SK-N-SH (cell line): Measurements from ENCODE around the gene PCBP3. TPM values are rescaled to one million over a fixed set of nuclear protein-coding genes. Genes with fewer than 3 reads are reported as not detected.

Source experiments
- CTCF ChIA-PET: fragments of 300-600, 350-600 bp; formaldehyde crosslinking; extraction: SDS; loops from one replicate; lab custom pipeline; 2021; lab: Yijun Ruan, JAX
- POLR2A ChIA-PET: fragments of 350-600 bp; sonication (Branson Sonifier 250); formaldehyde crosslinking; extraction: SDS; loops from one replicate; lab custom pipeline; 2020; ENCODE audit warnings: antibody characterized with exemption, inconsistent platforms; lab: Yijun Ruan, JAX
- DNase-seq: peaks from one replicate; pipeline ENCODE4 v3.0.0; 2012
- H2AFZ ChIP-seq: fragments of 200-600 bp; sonication (generic); 2 replicates; pipeline ENCODE4 v1.8.1; 2016; ENCODE audit warnings: antibody characterized with exemption, mild to moderate bottlenecking, low read depth
- H3F3A ChIP-seq: fragments of 200-600 bp; sonication (generic); replicated peaks from 2 replicates; pipeline ENCODE3; 2016; ENCODE audit warnings: antibody characterized with exemption, mild to moderate bottlenecking; ENCODE audit not compliant: insufficient read depth
- H3K27ac ChIP-seq, 2 experiments: fragments of 200-500 bp in 1 of 2; fragments of 200-600 bp in 1 of 2; sonication (Bioruptor generic) in 1 of 2; sonication (generic), shearing (Covaris generic) in 1 of 2; 2 replicates each; pipeline versions ENCODE4 v1.5.1 to v1.6.1; 2014 to 2016; ENCODE audit warnings: low read depth in 2 of 2, inconsistent platforms in 1 of 2, low read length in 1 of 2, mild to moderate bottlenecking in 1 of 2, mixed read lengths in 1 of 2
- H3K27me3 ChIP-seq: fragments of 200-600 bp; sonication (generic), shearing (Covaris generic); 2 replicates; pipeline ENCODE4 v1.6.1; 2016; ENCODE audit warnings: mixed run types; ENCODE audit not compliant: insufficient read depth
- H3K36me3 ChIP-seq, 2 experiments: fragments of 200-500 bp in 1 of 2; fragments of 200-600 bp in 1 of 2; sonication (Bioruptor generic) in 1 of 2; sonication (generic) in 1 of 2; replicated peaks in 1 of 2; 2 replicates each; pipeline versions ENCODE3 to v1.5.1; 2014 to 2016; ENCODE audit warnings: low read length in 1 of 2, mild to moderate bottlenecking in 1 of 2; ENCODE audit not compliant: insufficient read depth in 2 of 2, control insufficient read depth in 1 of 2
- H3K4me1 ChIP-seq, 2 experiments: fragments of 200-500 bp in 1 of 2; fragments of 200-600 bp in 1 of 2; sonication (Bioruptor generic) in 1 of 2; sonication (generic), shearing (Covaris generic) in 1 of 2; 2 replicates each; pipeline versions ENCODE4 v1.5.1 to v1.6.1; 2014 to 2016; ENCODE audit warnings: low read depth in 1 of 2, low read length in 1 of 2, mixed run types in 1 of 2; ENCODE audit not compliant: insufficient read depth in 2 of 2, control insufficient read depth in 1 of 2
- H3K4me2 ChIP-seq: fragments of 200-600 bp; sonication (generic), shearing (Covaris generic); 2 replicates; pipeline ENCODE4 v1.6.1; 2017; ENCODE audit warnings: mixed run types
- H3K4me3 ChIP-seq, 2 experiments: fragments of 200-500 bp in 1 of 2; fragments of 200-600 bp in 1 of 2; sonication (Bioruptor generic) in 1 of 2; sonication (generic), shearing (Covaris generic) in 1 of 2; 2 replicates each; pipeline versions ENCODE4 v1.5.1 to v1.8.1; 2014 to 2016; ENCODE audit warnings: low read depth in 2 of 2, inconsistent platforms in 1 of 2, low read length in 1 of 2, mild to moderate bottlenecking in 1 of 2, mixed read lengths in 1 of 2, moderate library complexity in 1 of 2
- H3K79me2 ChIP-seq: fragments of 200-600 bp; sonication (generic); 2 replicates; pipeline ENCODE4 v1.8.1; 2017; ENCODE audit warnings: mild to moderate bottlenecking; ENCODE audit not compliant: insufficient read depth
- H3K9ac ChIP-seq: fragments of 200-600 bp; sonication (generic); 2 replicates; pipeline ENCODE4 v1.6.1; 2017; ENCODE audit warnings: mixed run types
- H3K9me2 ChIP-seq: fragments of 200-600 bp; sonication (generic); 2 replicates; pipeline ENCODE4 v1.6.1; 2017; ENCODE audit warnings: mixed run types
- H3K9me3 ChIP-seq: fragments of 200-600 bp; sonication (generic); 2 replicates; pipeline ENCODE4 v1.6.1; 2017; ENCODE audit warnings: mixed run types, mild to moderate bottlenecking, moderate library complexity
- H4K20me1 ChIP-seq: fragments of 200-600 bp; sonication (generic); 2 replicates; pipeline ENCODE4 v1.6.1; 2017; ENCODE audit warnings: mild to moderate bottlenecking, mixed run types; ENCODE audit not compliant: insufficient read depth
- CHD2 ChIP-seq: fragments of 150-350 bp; IDR thresholded peaks from 2 replicates; pipeline ENCODE4 v1.6.1; 2018; ENCODE audit warnings: low read length; ENCODE audit not compliant: partially characterized antibody
- CTCF ChIP-seq: fragments of 200-600 bp; sonication (generic); IDR thresholded peaks from 2 replicates; pipeline ENCODE4 v1.6.1; 2017; ENCODE audit warnings: antibody characterized with exemption, mild to moderate bottlenecking, moderate library complexity
- GABPA ChIP-seq: IDR thresholded peaks from 2 replicates; pipeline ENCODE4 v1.4.0; 2012; ENCODE audit warnings: low read depth, mild to moderate bottlenecking
- IRF3 ChIP-seq: fragments of 150-350 bp; IDR thresholded peaks from 2 replicates; pipeline ENCODE4 v1.6.1; 2016; ENCODE audit warnings: mild to moderate bottlenecking, low read depth, low read length
- NRF1 ChIP-seq: IDR thresholded peaks from 2 replicates; pipeline ENCODE4 v1.6.1; 2012; ENCODE audit warnings: low read depth, mild to moderate bottlenecking, low read length
- PBX3 ChIP-seq: IDR thresholded peaks from 2 replicates; pipeline ENCODE4; 2012
- REST ChIP-seq: IDR thresholded peaks from 2 replicates; pipeline ENCODE4 v1.6.1; 2012; ENCODE audit warnings: mild to moderate bottlenecking, low read depth, low read length, moderate library complexity
- RXRA ChIP-seq: IDR thresholded peaks from 2 replicates; pipeline ENCODE4 v1.4.0; 2012; ENCODE audit warnings: low read depth, mild to moderate bottlenecking, borderline replicate concordance
- SIN3A ChIP-seq: IDR thresholded peaks from 2 replicates; pipeline ENCODE4 v1.6.1; 2012; ENCODE audit warnings: low read depth, mild to moderate bottlenecking, low read length, moderate library complexity, borderline replicate concordance
- TAF1 ChIP-seq: IDR thresholded peaks from 2 replicates; pipeline ENCODE4 v1.6.1; 2012; ENCODE audit warnings: low read depth, mild to moderate bottlenecking, low read length, moderate library complexity, borderline replicate concordance
- WGBS: methylation state at CpG from one replicate; pipeline ENCODE4 v1.1.6; 2017; ENCODE audit warnings: low lambda C conversion rate; 5-methylcytosine and 5-hydroxymethylcytosine counted together
- polyA plus RNA-seq, 3 experiments: library from polyadenylated mRNA; depleted of rRNA; stranded (reverse); fragments of >200 nt; gene quantifications; 2 replicates each; pipeline ENCODE4 v1.2.3, GENCODE V29; 2012

Gene PCBP3
- polyA plus RNA-seq, 1 of the 3 experiments (the other 2 are of a cell fraction): 9.5 TPM

DNA sequence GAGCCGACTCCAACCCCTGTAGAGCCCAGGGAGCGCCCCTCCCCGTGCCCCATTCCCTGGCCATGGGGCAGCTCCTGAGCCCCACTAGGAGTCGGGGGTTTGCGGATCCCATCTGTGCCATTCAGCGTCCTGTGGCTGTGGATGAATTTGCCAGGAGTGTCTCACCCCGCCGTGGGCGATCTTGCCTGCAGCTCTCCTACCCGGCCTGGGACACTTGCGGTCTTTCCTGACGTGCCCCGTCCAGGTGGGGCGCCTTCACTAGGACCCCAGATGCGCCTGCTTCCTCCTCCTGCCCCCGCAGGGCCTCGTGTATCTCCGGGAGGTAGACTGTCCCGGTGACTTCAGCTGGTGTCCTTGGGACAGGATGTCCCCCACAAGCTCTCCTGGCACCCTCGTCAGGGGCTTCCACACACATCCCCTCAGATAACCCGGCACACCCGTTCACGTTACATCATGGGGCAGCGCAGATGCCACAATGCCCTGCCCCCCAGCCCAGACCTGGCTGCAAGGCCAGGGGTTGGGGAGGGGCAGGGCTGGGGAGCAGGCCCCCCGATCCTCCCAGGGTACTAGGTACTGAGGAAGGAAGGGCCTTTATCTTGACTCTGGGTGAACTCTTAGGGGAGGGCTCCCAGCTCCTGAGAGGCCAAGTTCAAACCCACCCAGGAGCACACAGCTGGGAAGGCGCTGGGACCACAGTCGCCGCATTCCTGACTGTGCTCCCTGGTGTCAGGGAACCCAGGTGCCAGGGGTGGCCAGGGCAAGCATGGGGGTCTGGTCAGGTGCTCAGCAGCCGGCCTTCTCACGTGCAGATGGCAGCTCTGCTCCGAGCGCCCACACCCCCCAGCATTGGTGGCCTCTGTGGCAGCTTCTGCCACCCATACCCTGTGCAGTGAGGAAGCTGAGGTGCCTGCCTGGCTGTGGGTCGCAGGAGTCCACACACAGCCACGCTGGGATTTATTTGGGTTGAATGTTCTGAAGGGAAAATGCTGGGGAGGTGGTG is 284.6 kb downstream of the PCBP3 start:
- H4K20me1 ChIP-seq: no peaks in the 10 kb centered on the region
- H3K9me2 ChIP-seq: no peaks in the 10 kb centered on the region
- H3K4me2 ChIP-seq: no peak overlapping the region
- no peaks in the 10 kb centered on the region for H3K9me3 ChIP-seq
- no peaks in the 10 kb centered on the region for H3K4me1 ChIP-seq
- no peaks in the 10 kb centered on the region for H3K27me3 ChIP-seq
- WGBS: 76% methylated on average over 17 of the region's 34 CpGs
- peaks cover 4% of the 10 kb centered on the region for H3F3A ChIP-seq
- TF ChIP-seq GABPA (no peak), IRF3 (no peak), CHD2 (no peak), CTCF (no peak), PBX3 (no peak), TAF1 (no peak), REST (no peak), RXRA (no peak), SIN3A (no peak), NRF1 (no peak)
- TF ChIP-seq, all 33 proteins: peak for 0
- Histone ChIP-seq H3K79me2 (no peaks in the 10 kb centered on the region), H3K36me3 (no peaks in the 10 kb centered on the region), H3K4me3 (no peak overlapping the region), H3K9ac (no peak overlapping the region), H3K27ac (no peak overlapping the region), H2AFZ (no peak overlapping the region)
- ChIA-PET CTCF (interaction anchor here (1.0 kb wide), 1 partner anchor 48 kb away, joined by 3 read pairs; no protein-coding TSS in a partner anchor), POLR2A (no interaction called here)
- no peak for DNase-seq
